GM21423 (cell line): ENCODE data around the gene KCND2.
"Not testable (repeated sequence)": the region's sequence is repeated elsewhere in the genome, so short reads cannot be mapped to it uniquely, and the experiment has no call there.

Source experiments
- ATAC-seq: cut with Tn5 transposase; IDR thresholded peaks from one replicate; pipeline ENCODE4 v1.9.1; 2021; ENCODE audit warnings: mild to moderate bottlenecking, moderate library complexity; ENCODE audit not compliant: unreplicated experiment

The KCND2 gene

GRCh38 chr7:120691915-120692314 is 418.9 kb downstream of the KCND2 start:
- no peak for ATAC-seq

DNA sequence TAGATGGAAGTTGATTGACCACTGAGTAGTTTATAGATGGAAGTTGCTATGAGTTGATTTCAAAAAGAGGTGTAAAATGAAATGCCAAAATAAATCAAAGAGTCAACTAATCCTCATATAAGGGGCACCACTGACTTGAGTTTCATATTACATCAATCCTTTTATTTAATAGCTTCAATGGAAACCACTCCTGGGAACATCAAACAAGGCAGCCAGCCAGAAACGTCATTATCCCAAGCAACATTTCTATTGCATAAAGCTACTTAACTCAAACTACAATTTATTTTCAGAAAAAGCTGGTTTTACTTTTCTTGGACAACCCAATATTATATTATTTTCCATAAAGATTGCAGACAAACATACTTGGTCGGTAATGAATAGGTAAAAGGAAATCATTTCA is 422.9 kb downstream of the KCND2 start:
- ATAC-seq, result no peak

- no peak for ATAC-seq
These were observed 427.8 kb downstream of the KCND2 start for GRCh38 chr7:120700796-120701195.

DNA sequence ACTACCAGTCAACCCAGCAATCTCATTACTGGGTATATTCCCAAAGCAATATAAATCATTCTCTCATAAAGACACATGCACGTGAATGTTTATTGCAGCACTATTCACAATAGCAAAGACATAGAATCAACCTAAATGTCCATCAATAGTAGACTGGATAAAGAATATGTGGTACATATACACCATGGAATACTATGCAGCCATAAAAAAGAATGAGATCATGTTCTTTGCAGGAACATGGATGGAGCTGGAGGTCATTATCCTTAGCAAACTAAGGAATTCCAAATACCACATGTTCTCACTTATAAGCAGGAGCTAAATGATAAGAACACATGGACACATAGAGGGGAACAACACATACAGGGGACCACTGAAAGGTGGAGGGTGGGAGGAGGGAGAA is 429.4 kb downstream of the KCND2 start:
- not testable (repeated sequence) for ATAC-seq

GRCh38 chr7:120703585-120704240 is 430.7 kb downstream of the KCND2 start:
- ATAC-seq, result no peak

GRCh38 chr7:120709252-120709971 is 436.4 kb downstream of the KCND2 start:
- no peak for ATAC-seq

DNA sequence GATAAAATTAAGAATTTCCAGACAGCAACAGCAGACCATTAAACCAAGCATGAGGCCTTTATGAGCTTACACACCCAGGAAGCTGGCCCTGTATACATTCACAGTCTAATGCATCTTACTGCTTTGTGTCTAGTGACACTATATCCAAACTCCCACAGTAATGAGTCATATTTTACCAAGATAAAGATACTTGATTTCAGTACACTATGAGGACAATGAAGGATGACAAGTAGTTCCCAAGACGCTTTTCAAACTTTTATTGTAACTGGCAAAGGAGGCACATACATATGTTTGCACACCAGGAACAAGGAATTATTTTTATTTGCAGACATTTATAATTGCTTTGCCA is 437.0 kb downstream of the KCND2 start:
- no peak for ATAC-seq

- ATAC-seq, result no peak
These were observed 442.0 kb downstream of the KCND2 start for GRCh38 chr7:120714945-120715344.

- ATAC-seq, result no peak
These were observed 443.3 kb downstream of the KCND2 start for GRCh38 chr7:120716307-120716706.

GRCh38 chr7:120717166-120717565 is 444.2 kb downstream of the KCND2 start:
- no peak for ATAC-seq

DNA sequence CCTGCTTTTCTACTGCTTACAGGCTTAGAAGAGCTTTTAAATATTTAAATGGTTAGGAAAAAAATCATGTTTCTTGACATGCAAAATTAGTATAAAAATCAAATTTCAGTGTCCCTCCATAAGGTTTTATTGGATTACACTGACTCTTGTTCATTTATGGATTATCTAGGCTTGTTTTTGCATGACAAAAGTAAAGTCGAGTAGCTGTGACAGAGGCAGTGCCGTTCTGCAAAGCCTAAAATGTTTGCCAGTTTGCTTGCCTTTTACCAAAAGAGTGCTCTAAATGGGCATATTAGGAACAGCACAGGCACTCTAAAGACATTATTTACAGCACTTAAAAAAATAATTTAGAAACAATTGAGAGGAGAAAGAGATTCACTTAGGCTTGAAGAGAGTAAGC is 445.4 kb downstream of the KCND2 start:
- no peak for ATAC-seq

- no peak for ATAC-seq
These were observed 447.3 kb downstream of the KCND2 start for GRCh38 chr7:120720317-120720716.

DNA sequence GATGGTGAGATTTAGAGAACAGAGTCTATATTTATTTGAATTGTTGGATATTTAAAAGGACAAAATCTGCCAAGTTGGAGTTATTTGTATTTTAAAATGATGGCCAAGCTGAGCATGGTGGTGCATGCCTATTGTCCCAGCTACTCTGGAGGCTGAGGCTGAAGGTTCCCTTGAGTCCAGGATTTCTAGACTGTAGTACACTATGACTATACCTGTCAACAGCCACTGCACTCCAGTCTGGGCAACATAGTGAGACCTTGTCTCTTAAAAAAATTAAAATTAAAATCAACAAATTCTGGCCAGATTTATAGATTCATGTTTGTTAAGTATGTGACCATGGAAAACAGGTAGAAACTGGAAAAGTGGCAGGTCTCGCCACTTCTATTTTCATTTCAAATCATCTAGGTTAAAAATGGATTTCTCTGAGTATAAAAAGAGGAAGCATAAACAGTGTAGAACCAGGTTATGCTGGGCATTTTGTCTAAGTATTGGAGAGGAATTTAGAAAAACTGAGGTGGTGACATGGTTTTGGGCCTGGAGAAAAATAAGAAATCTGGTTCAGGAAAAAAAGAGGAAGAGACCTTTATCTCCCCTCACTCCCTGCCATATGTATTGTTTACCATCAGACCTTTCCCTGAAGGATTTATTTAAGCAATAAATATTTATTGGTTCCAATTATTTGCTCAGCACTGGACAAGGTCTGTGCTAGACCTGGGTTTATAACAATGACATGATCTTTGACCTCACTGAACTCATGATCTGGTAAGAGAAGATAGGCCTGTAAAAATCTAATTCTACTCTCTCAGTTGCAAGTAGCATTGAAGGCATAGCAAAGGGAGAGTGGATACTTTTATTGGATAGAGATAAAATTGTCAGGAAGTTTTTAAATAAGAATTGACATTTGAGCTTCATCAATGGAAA is 450.8 kb downstream of the KCND2 start:
- ATAC-seq, result no peak

DNA sequence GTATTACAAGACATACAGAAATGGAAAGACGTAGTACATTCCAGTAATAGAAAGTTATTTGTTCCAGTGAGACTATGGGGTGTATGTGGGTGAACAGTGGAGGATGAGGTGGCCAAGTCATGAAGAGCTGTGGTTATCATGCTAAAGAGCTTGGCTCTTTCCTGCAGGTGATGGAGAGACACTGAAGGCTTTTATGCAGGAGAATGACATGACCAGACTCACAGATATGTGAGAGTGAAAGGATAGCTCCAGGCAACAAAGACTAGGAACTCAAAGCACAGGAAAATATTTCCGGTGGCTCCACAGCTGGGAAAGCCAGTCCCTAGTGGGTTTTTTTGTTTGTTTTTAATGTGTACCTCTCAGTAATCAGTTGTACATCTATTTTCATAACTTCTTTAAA is 451.5 kb downstream of the KCND2 start:
- no peak for ATAC-seq

DNA sequence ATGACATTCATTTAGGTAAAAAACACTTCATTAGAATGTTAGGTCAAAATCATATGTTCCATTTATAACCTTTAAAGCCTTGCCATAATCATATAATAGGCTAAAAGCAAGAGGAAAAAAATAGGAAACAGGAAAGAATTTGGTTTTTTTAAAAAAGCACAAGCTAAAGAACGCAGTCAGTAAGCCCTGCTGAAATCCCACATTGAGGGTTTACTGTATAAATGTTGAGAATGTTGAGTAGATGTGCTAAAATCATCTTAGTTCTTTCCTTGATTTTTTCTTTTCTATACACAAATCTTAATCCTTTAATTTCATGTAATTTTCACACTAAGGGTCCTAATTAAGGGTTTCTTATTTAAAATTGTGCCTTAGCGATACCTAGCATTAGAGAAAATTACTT is 452.0 kb downstream of the KCND2 start:
- ATAC-seq, result no peak

DNA sequence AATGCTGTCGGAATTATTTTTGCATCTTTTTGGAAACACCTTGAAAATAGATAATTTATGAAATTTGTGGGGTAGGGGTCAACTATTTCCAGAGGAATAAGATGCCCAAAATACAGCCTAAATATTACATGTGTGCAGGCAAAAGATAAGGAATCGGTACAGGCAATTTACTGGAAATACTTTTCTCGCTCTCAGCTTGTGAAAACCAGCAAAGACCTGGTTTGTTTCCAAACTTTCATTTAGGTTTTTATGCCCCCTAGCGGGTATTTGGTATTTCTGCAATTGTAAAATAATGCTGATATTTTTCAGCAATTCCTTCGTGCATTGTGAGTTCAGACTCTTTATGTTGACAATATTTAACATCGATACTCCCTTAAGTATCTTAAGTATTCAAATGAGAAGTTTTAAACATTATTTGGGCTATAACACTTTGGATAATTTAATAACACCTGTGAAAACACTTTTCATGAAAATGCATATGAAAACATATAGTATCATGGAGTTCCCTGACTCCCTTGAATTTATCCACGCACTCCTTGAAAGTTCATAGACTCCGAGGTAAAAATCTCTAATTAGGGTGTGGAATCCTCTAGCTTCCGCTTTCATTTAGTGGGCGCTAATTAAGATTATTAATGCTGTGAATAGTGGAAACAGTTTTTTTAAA is 452.5 kb downstream of the KCND2 start:
- ATAC-seq, result no peak

DNA sequence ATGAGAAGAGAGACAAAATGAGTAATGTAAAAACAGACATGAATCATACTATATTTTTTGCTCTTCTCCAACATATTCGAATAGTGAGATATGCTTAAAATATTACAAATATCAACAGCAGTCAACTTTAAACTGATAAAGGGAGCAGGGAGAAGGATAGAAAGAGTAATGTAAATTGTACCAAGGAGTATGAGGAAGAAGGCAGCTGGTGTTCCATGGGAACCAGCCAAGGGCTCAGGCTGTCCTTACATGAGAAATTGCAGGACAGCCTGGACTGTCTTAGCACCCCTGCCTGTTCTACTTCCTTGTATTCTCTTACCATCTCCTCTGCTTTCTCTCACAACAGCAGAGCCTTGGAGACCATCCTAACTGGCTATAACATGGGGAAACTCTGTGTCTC is 456.3 kb downstream of the KCND2 start:
- ATAC-seq, result no peak

GRCh38 chr7:120731271-120731670 is 458.3 kb downstream of the KCND2 start:
- no peak for ATAC-seq

GRCh38 chr7:120732256-120732655 is 459.3 kb downstream of the KCND2 start:
- no peak for ATAC-seq

- no peak for ATAC-seq
These were observed 460.2 kb downstream of the KCND2 start for GRCh38 chr7:120733143-120733542.

- ATAC-seq, result no peak
These were observed 460.9 kb downstream of the KCND2 start for GRCh38 chr7:120733835-120734234.
